Activated CD4-positive, CD25-positive, alpha-beta regulatory T cell treated with anti-CD3 and anti-CD28 coated beads, Interleukin-2, amount 50 U/mL, for 72 hours (primary cell): ENCODE data around the gene CDK14.
"Not testable (repeated sequence)": the region's sequence is repeated elsewhere in the genome, so short reads cannot be mapped to it uniquely, and the experiment has no call there.

Experiments used
- DNase-seq: peaks from one replicate; pipeline ENCODE4 v3.0.0; 2021

CDK14 gene

DNA sequence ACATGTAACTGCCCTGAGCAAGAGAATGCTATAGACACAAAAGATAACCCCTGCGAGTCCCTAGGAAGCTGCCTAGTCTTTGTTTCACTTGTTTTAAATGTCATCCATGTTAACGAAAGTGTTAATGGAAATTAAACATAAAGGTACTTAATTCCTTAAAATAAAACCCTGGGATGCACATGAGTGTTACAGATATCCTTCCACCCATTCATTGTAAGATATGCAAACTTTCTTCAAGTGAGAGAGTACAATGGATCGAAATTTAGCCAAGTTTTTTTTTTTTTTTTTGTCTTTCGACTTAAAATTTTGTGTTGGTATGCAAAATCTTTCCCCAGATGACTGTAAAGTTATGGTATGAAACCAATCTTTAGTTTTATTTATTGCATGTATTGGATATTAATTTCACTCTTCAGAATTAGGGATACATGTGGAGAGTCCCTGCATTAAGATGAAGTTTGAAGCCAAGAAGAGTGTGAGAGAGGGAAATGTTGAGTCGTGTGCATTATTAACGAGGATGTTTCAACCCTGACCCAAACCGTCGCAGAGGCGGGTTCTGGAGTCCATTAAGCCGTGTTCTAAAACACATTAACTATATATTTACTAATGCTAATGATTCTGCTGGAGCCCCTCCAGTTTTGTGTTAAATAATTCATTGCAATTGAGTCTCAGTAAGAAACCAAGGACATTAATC is 1.6 kb downstream of the CDK14 start:
- no peak for DNase-seq

- no peak for DNase-seq
Observed at GRCh38 chr7:90599038-90599437, 2.9 kb downstream of the CDK14 start.

DNA sequence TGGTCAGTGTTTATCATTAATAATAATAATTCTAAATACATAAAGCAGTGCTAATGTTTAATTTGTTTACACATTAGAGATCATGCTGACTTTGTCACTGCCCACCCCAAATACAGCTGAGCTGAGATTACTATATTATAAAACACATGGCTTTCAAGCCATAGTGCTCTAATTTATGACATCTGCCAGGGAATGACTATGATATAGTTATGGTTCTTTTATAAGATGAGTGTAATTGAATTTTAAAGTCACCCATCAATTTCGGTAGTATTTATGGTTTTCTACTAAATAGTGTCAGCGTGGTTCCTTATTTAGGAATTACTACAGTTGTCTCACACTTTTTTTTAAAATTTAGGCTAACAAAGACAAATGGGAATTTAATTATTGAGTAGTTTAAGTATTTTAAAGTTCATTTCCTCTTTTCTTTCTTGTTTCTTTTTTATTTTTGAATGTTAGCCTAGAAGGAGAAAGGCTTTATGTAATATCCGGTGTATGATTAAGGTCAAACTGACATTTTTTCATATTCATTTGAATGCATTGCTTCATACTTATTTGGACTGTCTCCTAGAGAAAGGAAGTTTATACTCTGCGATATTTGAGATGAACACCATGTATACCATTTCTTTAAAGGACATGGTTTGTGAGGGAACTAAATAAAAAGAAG is 3.9 kb downstream of the CDK14 start:
- no peak for DNase-seq

DNA sequence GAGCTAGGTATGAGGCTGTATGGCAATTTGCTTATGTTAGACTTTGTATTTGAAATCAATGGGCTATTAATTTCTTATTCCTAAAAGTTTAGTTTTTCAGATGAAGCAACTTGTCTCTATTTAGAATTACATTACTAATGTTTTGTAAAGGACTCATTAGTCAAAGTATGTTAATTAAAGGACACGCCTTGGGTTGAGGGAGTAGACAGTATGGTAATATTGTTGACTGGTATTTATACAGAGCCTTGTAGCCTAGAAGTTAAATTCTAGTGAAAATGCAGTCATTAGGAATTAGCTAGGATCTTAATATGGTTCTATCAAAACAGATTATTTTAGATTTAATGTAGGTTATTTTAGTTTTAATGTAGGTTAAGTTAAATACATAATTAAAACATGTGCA is 6.2 kb downstream of the CDK14 start:
- DNase-seq = no peak

- DNase-seq = no peak
Observed at GRCh38 chr7:90603346-90603745, 7.2 kb downstream of the CDK14 start.

- no peak for DNase-seq
Observed at GRCh38 chr7:90604383-90604782, 8.3 kb downstream of the CDK14 start.

DNA sequence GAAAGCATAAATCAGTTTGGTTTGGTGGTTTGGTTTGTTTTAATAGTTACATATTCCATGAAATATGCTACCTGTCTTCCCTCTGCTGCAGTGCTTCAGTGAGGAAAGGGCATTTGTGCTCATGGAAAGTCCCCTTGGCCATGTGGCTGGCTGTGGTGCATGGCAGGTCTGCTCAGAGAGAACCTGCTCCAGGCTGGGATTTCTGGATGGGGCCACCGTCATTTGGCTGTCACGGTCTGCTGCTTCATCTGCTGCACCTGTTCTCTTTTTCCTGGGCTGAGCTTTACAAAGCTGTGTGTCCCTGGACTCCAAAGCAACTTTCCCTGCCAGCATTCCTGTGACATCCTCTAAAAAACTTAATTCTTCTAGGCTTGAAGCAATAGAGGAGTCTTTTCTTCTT is 8.9 kb downstream of the CDK14 start:
- no peak for DNase-seq

GRCh38 chr7:90607196-90607595 is 11.1 kb downstream of the CDK14 start:
- DNase-seq = no peak

DNA sequence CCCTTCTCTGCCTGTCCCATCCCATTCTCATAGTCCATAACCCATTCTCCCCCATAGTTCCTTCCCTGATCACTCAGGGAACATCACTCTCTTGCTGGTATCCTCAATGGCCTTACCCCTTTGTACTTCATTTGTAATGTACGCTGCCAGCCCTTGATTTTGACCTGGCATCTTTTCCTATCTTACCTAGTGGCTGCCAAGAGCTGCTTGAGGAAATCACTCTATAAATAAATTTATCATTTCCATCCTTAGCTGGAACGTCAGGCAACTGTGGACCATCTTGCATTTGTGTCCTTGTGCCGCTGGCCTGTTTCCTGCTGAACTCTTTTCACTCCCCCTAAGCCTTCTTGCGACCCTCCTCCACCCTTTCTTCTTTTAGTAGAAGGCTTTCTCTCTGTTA is 14.0 kb downstream of the CDK14 start:
- DNase-seq = no peak

DNA sequence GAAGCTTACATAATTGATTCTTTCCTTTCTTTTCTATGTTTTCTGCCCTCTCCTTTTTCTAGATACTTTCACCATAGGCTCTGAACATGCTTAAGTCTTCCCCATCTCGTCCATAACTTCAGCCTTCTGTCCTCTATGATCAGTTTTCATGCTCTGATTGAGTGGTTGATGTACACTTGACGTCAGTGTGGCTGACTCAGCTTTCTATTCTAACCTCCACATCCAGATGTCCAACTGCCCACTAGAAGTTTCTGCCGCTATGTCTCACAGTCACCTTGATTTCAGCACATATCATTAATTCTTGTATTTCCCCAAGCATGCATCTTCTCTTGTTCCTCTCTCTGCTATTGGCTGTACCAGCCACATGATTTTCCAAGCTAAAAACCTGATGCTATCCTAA is 15.0 kb downstream of the CDK14 start:
- DNase-seq = no peak

DNA sequence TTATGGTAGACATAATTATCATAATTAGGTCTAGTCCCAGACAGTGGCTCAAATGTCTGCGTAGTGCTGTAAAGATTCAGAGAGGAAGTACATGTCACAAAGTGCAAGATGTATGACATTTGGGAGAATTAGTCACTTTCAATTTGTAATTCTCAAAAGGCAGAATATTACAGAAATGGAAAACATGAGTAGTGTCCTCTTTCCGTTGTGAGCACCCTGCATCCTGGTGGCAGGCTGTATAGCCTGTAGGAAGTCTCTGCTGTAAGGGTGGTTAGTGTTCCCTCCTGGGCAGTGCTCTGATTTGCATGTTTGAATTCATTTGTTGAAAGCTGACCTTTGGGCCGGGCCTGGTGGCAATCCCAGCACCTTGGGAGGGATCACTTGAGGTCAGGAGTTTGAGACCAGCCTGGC is 17.0 kb downstream of the CDK14 start:
- DNase-seq = no peak

DNA sequence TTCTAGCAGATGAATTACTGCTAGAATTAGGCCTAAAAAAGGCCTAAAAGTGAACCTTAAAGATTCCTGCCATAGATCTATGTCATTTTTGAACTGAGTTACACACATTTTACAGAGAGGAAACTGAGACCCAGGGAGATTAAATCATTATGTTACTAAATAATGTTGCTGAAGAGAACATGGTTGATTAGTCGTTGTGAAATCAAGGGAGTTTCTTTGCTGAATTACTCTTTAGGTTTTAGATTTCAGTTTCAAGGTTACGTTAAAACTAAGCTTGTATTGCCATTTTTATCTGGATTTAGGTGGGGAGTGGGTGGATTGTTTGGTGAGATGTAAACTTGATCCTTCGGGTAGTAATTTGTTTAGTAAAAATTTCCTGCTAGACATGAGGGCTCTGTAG is 21.3 kb downstream of the CDK14 start:
- no peak for DNase-seq

DNA sequence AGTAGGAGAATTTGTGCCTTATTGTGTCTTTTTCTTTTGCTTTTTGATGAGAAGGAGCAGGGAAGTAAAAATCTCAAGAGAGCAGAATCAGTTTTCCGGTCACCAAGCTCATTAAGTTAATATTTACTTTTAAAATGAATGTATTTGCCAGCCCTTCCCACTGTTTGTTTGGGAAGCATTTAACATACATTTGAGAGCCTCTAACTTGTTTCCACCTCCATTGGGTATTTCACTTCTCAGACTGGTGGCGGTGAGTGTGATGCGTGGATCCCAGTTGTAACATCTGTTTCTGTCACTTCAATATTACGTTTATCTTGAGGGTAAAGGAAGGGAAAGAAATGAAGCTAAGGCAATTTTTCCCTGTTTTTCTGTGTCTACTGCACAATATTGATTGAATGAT is 22.8 kb downstream of the CDK14 start:
- DNase-seq = no peak

DNA sequence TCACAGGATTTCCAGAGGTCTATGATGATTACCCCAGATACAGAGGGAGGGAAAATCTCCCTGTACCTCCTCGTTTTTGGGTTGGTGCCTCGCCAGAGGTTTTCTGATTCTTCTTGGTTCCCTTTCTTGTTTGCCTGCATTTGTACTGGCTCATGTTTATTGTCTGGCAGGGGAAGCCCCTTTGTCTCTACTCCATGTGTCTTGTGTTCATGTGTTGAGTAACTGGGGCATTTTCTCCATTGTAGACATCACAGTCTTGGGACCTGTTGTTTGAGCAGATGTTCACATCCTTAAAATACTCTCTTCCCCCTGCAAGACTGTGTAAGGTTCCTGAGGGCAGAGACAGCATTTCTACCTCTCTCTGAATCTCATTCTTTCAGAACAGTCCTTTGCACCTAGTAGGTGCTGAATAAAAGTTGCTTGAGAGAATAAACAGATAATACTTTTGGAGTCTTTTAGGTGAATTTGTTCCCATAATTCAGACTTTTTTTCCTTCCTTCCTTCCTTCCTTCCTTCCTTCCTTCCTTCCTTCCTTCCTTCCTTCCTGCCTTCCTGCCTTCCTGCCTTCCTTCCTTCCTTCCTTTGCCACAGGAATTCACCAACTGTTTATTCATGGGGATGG is 25.1 kb downstream of the CDK14 start:
- DNase-seq = no peak

DNA sequence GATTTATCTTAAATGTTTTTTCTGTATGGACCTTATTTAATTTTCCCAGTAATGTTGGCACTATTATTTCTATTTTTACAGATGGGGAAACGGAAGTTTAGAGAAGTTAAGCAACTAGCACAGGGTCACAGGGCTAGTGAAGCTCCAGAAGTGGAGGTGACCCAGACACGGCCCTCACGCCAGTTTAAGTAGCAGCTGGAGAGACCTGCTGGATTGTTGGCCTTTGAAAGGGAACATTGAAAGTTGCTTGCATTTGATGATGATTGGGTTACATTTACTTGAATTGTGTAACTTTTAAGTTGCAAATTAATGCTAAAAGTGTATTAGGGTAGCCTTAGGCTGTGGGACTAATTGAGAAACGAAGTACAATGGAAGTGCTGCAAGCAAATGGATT is 25.6 kb downstream of the CDK14 start:
- DNase-seq = no peak

GRCh38 chr7:90622670-90623069 is 26.5 kb downstream of the CDK14 start:
- DNase-seq = no peak

- DNase-seq = no peak
Observed at GRCh38 chr7:90624225-90624911, 28.2 kb downstream of the CDK14 start.

DNA sequence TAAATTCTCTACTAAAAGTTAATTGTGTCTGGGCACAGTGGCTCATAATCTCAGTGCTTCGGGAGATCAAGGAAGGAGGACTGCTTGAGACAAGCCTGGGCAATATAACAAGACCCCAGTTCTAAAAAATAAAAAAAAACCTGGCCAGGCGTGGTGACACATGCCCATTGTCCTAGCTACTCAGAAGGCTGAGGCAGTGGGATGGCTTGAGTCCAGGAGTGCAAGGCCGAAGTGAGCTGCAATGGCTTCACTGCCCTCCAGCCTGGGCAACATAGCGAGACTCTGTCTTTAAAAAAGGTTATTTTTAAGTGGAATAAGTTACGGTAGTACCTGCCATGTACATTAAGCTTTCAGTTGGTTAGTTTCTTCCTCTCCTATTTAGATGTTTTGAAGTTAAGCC is 28.9 kb downstream of the CDK14 start:
- DNase-seq = no peak

DNA sequence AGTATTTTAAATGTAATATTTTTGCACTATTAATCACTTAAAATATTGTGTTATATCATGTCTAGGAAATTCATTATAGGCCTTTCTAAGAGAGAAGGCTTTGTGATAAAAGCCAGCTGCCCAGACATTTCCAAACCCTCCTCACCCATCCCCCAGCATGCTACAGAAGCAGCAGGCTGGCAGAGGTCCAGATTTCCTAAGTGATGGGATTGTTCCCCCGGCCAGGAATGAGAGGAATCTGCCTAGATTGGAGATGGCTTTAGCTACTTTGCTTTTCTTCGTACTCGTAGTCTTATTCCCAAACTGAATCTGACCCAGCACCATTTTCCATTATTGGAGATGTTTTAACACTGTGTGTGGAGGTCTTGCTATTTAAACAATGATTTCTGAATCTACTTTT is 29.4 kb downstream of the CDK14 start:
- DNase-seq = no peak

- no peak for DNase-seq
Observed at GRCh38 chr7:90626013-90626412, 29.9 kb downstream of the CDK14 start.

DNA sequence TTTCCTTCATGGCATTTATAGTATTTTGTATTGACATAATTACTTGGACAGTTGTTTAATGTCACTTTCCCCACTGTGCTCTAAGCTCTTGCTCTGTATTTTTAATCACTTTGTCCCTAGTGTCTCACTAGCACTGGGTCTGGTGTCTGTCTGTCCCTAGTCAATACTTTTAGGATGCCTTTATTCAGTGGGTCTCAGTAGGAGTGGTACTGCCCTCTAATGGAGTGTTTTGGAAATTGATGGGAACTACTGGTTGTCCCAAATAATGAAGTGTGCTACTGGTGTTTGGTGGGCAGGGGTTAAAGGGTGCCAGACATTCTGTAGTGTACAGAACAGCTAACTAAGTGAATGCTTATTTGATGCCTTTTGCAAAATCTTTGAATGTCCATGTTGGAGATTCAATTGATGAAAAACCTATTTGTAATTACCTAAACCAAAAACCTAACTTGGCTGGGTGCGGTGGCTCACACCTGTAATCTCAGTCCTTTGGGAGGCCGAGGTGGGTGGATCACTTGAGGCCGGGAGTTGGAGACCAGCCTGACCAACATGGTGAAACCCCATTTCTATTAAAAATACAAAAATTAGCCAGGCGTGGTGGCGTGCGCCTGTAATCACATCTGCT is 33.3 kb downstream of the CDK14 start:
- no peak for DNase-seq

GRCh38 chr7:90631502-90631901 is 35.4 kb downstream of the CDK14 start:
- no peak for DNase-seq

- not testable (repeated sequence) for DNase-seq
Observed at GRCh38 chr7:90639683-90640082, 43.6 kb downstream of the CDK14 start.
